H1 (cell line): ENCODE results near the gene SCRN3. TPM values are rescaled to one million over a fixed set of nuclear protein-coding genes. Genes with fewer than 3 reads are reported as not detected.

Experiments used
- EP300 ChIP-seq, 2 experiments: IDR thresholded peaks; 1 replicate in 1 of 2; 2 replicates in 1 of 2; pipeline ENCODE4 v1.6.1; 2011 to 2012; ENCODE audit warnings: low read depth in 2 of 2, low read length in 2 of 2, mild to moderate bottlenecking in 2 of 2, borderline replicate concordance in 1 of 2, inconsistent platforms in 1 of 2, moderate library complexity in 1 of 2
- GABPA ChIP-seq: IDR thresholded peaks from 2 replicates; pipeline ENCODE4 v1.6.1; 2011; ENCODE audit warnings: mild to moderate bottlenecking, low read length, moderate library complexity, borderline replicate concordance; ENCODE audit not compliant: insufficient read depth
- polyA plus RNA-seq, 7 experiments: library from polyadenylated mRNA; depleted of rRNA in 3 of 7; stranded (reverse) in 5 of 7; unstranded in 2 of 7; fragments of >200 nt in 5 of 7; fragments of 200-250 nt in 2 of 7; gene quantifications; 1 replicate in 5 of 7; 2 replicates in 1 of 7; 4 replicates in 1 of 7; pipeline versions ENCODE4 v1.2.1 to v1.2.3, GENCODE V29; 2011 to 2013; ENCODE audit warnings: missing spikeins in 2 of 7, mixed read lengths in 2 of 7
- total RNA-seq: library from RNA; stranded (reverse); fragmentation: NEBNext Ultra II Directional; extraction: Animal tissue kit (Norgen Biotek cat#: 25700); gene quantifications from 2 replicates; pipeline ENCODE4 v1.2.1, GENCODE V29; 2021
- TF ChIP-seq, protein P1 (sequence below): IDR thresholded peaks from 2 replicates; pipeline ENCODE4 v1.6.1; 2011; ENCODE audit warnings: low read length, improper control_type of control experiment

SCRN3 gene
- total and polyA plus RNA-seq, 2 of the 8 experiments (the other 6 are each of a cell fraction or from before 2014, with no cell fraction given): 7.4 to 7.8 TPM

DNA sequence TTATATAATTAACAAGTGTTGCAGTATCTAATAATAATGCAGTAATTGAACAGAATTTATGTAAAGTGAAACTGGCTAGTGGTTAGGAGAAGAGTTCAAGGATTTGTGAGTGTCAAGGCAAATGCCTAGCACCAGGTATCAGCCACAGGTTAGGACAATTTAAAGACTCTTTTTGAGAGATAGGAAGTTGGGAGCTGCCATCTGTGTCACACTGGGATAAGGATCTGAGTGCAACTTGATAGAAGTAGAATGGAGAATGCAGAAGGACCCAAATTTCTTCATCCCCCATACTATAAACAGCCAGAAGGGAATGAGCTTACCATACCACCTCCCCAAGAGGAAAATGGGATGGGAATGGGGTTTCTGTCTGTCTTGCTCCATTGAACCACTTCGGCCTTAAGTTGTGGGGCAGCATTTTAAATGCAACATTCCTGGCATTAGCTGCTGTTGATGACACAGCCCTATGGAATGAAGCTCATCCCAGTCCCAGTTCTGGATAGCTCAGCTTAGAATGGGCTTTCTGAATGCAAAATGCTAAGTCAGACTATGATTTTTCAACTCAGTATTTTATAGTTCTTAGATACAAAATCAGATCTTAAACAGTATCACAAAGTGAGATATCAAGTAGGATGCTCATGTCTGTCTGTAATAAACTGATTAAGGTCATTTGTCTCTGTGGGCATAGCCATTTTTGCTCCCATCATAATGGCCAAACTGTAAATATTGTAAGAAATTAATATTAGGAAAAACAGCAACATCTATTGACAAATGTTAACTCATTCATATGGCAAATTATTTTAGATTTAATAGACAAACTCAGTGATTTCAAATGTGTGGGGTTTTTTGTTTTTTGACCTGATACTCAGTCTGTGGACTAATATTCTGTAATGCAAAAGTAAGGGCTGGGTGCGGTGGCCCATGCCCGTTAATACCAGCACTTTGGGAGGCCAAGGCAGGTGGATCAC, 47.3 kb downstream of the SCRN3 start (continued):
- TF ChIP-seq EP300 (IDR thresholded peaks at IDR 0.05; ENCODE audit: borderline replicate concordance in 1 of 2, low read depth in 2 of 2, low read length in 2 of 2) (no peak), GABPA (no peak)
- TF ChIP-seq, protein P1, sequence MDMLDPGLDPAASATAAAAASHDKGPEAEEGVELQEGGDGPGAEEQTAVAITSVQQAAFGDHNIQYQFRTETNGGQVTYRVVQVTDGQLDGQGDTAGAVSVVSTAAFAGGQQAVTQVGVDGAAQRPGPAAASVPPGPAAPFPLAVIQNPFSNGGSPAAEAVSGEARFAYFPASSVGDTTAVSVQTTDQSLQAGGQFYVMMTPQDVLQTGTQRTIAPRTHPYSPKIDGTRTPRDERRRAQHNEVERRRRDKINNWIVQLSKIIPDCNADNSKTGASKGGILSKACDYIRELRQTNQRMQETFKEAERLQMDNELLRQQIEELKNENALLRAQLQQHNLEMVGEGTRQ: no peak
